ENCODE measurements around the gene IGSF9B. TPM values are rescaled to one million over a fixed set of nuclear protein-coding genes. Genes with fewer than 3 reads are reported as not detected.

IGSF9B gene
- total RNA-seq, 1 donor from 2014 or later: 11.1 TPM

Other genes starting within 250 kb of the IGSF9B start
- gene SPATA19, start 111.5 kb downstream of the IGSF9B start, total RNA-seq: not detected
- gene JAM3, start 112.1 kb upstream of the IGSF9B start, total RNA-seq: 113 TPM

All from tongue (tissue), 1 donor.